ENCODE results near the gene ITGB3BP. TPM values are rescaled to one million over a fixed set of nuclear protein-coding genes. Genes with fewer than 3 reads are reported as not detected.
"Not testable (repeated sequence)": the region's sequence is repeated elsewhere in the genome, so short reads cannot be mapped to it uniquely, and the experiment has no call there.

ITGB3BP gene
- total RNA-seq, 2 experiments from 2014 or later: 76.6 to 86.6 TPM

GRCh38 chr1:63497577-63497976 is 25.4 kb downstream of the ITGB3BP start:
- H3K27ac Mint-ChIP-seq: no peak overlapping the region
- no peaks in the 10 kb centered on the region for H3K27me3 Mint-ChIP-seq
- no peak for DNase-seq
- H3K4me3 Mint-ChIP-seq: no peak overlapping the region
- ATAC-seq: no peak
- TF ChIP-seq CTCF (IDR thresholded peaks at IDR 0.05): no peak
- peaks cover 3% of the 10 kb centered on the region for H3K9me3 Mint-ChIP-seq
- H3K36me3 Mint-ChIP-seq (ENCODE audit: low read depth): peaks cover 32% of the 10 kb centered on the region
- ChIA-PET POLR2A (no interaction called here), CTCF (interaction anchor here (1.4 kb wide), 1 partner anchor 30 kb away, joined by 3 read pairs; no protein-coding TSS in a partner anchor)
- H3K4me1 Mint-ChIP-seq (ENCODE audit: low read depth): peaks cover 4% of the 10 kb centered on the region
- intact Hi-C loops (cut with micrococcal nuclease): no loop called here

DNA sequence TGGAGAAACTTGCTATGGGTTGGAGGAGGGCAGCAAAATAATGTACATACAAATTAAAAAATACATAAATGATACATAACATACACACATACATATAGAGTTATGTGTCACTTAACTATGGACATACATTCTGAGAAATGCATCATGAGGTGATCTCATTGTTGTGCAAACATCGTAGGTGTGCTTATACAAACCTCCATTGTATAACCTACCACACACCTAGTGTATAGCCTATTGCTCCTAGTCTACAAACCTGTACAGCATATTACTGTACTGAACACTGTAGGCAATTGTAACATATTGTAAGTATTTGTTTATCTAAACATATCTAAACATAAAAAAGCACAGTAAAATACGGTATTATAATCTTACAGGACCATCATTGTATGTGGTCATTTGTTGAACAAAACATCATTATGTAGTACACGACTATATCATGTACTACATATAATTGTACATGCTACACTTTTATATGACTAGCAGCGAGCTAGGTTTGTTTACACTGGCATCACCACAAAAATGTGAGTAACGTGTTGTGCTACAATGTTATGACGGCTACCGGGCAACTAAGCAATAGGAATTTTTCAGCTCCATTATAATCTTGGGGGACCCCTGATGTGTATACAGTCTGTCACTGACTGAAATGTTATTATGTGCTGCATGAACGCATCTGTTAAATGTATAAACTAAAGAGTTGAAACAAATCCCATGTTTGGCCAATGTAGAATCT is 35.5 kb downstream of the ITGB3BP start:
- H3K9me3 Mint-ChIP-seq: no peaks in the 10 kb centered on the region
- no peak for TF ChIP-seq CTCF (IDR thresholded peaks at IDR 0.05)
- H3K4me1 Mint-ChIP-seq (ENCODE audit: low read depth): no peaks in the 10 kb centered on the region
- ATAC-seq (no peak), DNase-seq (no peak)
- no peak overlapping the region for H3K27ac Mint-ChIP-seq
- intact Hi-C loops (cut with micrococcal nuclease): no loop called here
- peaks cover 8% of the 10 kb centered on the region for H3K36me3 Mint-ChIP-seq (ENCODE audit: low read depth)
- H3K27me3 Mint-ChIP-seq: no peaks in the 10 kb centered on the region
- CTCF ChIA-PET: no interaction called here
- POLR2A ChIA-PET: no interaction called here
- H3K4me3 Mint-ChIP-seq: no peak overlapping the region

DNA sequence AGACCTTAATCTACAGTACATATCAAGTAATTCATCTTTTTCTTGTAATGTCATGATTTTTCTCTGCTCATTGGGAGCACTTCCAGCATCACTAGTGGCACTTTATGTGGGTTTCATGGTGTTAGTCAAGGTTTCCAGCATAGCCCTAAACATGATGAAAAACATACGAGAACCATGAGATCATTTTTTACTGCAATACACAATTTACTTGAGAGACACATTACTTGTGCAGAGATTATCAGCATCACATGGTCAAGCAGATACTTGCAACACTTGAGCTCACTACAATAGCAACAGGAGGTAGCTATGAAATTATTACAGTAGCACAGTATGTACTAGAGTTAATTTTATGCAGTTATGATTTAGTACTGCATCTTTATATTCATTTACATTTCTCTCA is 36.4 kb downstream of the ITGB3BP start:
- no peak for ATAC-seq

GRCh38 chr1:63480057-63480456 is 43.0 kb downstream of the ITGB3BP start:
- Mint-ChIP-seq H3K27ac (no peak overlapping the region), H3K4me3 (no peak overlapping the region), H3K27me3 (no peaks in the 10 kb centered on the region), H3K9me3 (no peaks in the 10 kb centered on the region), H3K4me1 (ENCODE audit: low read depth) (no peaks in the 10 kb centered on the region), H3K36me3 (ENCODE audit: low read depth) (peaks cover 8% of the 10 kb centered on the region)
- no peak for TF ChIP-seq CTCF (IDR thresholded peaks at IDR 0.05)
- intact Hi-C loops (cut with micrococcal nuclease): no loop called here
- ChIA-PET POLR2A (no interaction called here), CTCF (no interaction called here)
- ATAC-seq (no peak), DNase-seq (no peak)

More for the DNA sequence above, 36.4 kb downstream of the ITGB3BP start:
- intact Hi-C loops (cut with micrococcal nuclease): no loop called here
- ChIA-PET CTCF (no interaction called here), POLR2A (no interaction called here)
- Mint-ChIP-seq H3K27me3 (no peaks in the 10 kb centered on the region), H3K9me3 (no peaks in the 10 kb centered on the region), H3K27ac (no peak overlapping the region), H3K4me3 (no peak overlapping the region), H3K4me1 (ENCODE audit: low read depth) (no peaks in the 10 kb centered on the region), H3K36me3 (ENCODE audit: low read depth) (peaks cover 8% of the 10 kb centered on the region)
- DNase-seq: no peak
- TF ChIP-seq CTCF (IDR thresholded peaks at IDR 0.05): no peak

- TF ChIP-seq CTCF (IDR thresholded peaks at IDR 0.05): no peak
- no peaks in the 10 kb centered on the region for H3K27me3 Mint-ChIP-seq
- H3K36me3 Mint-ChIP-seq (ENCODE audit: low read depth): peaks cover 13% of the 10 kb centered on the region
- DNase-seq (no peak), ATAC-seq (no peak)
- H3K9me3 Mint-ChIP-seq: peaks cover under 1% of the 10 kb centered on the region
- no peak overlapping the region for H3K4me3 Mint-ChIP-seq
- H3K27ac Mint-ChIP-seq: no peak overlapping the region
- no peaks in the 10 kb centered on the region for H3K4me1 Mint-ChIP-seq (ENCODE audit: low read depth)
- ChIA-PET CTCF (no interaction called here), POLR2A (no interaction called here)
- intact Hi-C loops (cut with micrococcal nuclease): no loop called here
These were observed 47.3 kb downstream of the ITGB3BP start for GRCh38 chr1:63475761-63476160.

DNA sequence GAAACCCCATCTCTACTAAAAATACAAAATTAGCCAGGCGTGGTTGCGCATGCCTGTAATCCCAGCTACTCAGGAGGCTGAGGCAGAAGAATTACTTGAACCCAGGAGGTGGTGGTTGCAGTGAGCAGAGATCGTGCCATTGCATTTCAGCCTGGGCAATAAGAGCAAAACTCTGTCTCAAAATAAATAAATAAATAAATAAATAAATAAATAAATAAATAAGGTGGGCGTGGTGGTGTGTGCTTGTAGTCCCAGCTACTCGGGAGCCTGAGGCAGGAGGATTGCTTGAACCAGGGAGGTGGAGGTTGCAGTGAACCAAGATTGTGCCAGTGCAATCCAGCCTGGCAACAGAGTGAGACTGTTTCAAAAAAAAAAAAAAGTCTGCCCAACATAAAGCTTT is 54.3 kb downstream of the ITGB3BP start:
- H3K4me1 Mint-ChIP-seq (ENCODE audit: low read depth); intact Hi-C loops (cut with micrococcal nuclease); H3K9me3 Mint-ChIP-seq; DNase-seq; ATAC-seq; H3K4me3 Mint-ChIP-seq; H3K27ac Mint-ChIP-seq; H3K27me3 Mint-ChIP-seq: not testable (repeated sequence)
- ChIA-PET CTCF (interaction anchor here (0.7 kb wide), 1 partner anchor 39 kb away, joined by 3 read pairs; no protein-coding TSS in a partner anchor), POLR2A (interaction anchor here (0.8 to 1.2 kb wide), 3 partner anchors 9 to 22 kb away, joined by 3 to 5 read pairs (median 4); no protein-coding TSS in a partner anchor)
- peaks cover 23% of the 10 kb centered on the region for H3K36me3 Mint-ChIP-seq (ENCODE audit: low read depth)

Data from activated CD8-positive, alpha-beta T cell treated with anti-CD3 and anti-CD28 coated beads for 36 hours (primary cell).